HG03460 (cell line): ENCODE measurements around the gene MAFF.
"Not testable (repeated sequence)": the region's sequence is repeated elsewhere in the genome, so short reads cannot be mapped to it uniquely, and the experiment has no call there.

ENCODE experiments used
- ATAC-seq: cut with Tn5 transposase; IDR thresholded peaks from one replicate; pipeline ENCODE4 v1.9.1; 2021; ENCODE audit not compliant: unreplicated experiment

Gene MAFF

GRCh38 chr22:38177044-38177443, 24.8 kb upstream of the MAFF start:
- ATAC-seq, result no peak

- ATAC-seq, result not testable (repeated sequence)
Measured at GRCh38 chr22:38177571-38177925, 24.2 kb upstream of the MAFF start.

GRCh38 chr22:38177926-38178604, 23.7 kb upstream of the MAFF start:
- no peak for ATAC-seq

GRCh38 chr22:38178605-38178937, 23.2 kb upstream of the MAFF start:
- ATAC-seq, result not testable (repeated sequence)

GRCh38 chr22:38180841-38181452, 20.8 kb upstream of the MAFF start:
- ATAC-seq, result no peak

GRCh38 chr22:38181453-38182200, 20.2 kb upstream of the MAFF start, which contains the start of gene PLA2G6:
Gene PLA2G6, minus strand, starts transcription at chr22:38181830. Its CDS starts 12,404 bp downstream, at chr22:38169426.
- peak; percentile 78 for ATAC-seq

GRCh38 chr22:38184788-38185187, 17.0 kb upstream of the MAFF start:
- no peak for ATAC-seq

GRCh38 chr22:38186429-38186828, 15.4 kb upstream of the MAFF start:
- ATAC-seq, result no peak

GRCh38 chr22:38187413-38188212, 14.2 kb upstream of the MAFF start:
- ATAC-seq, result no peak

- no peak for ATAC-seq
Measured at GRCh38 chr22:38189104-38189503, 12.7 kb upstream of the MAFF start.

- no peak for ATAC-seq
Measured at GRCh38 chr22:38190581-38190980, 11.2 kb upstream of the MAFF start.

GRCh38 chr22:38191055-38191454, 10.7 kb upstream of the MAFF start:
- ATAC-seq, result no peak

- no peak for ATAC-seq
Measured at GRCh38 chr22:38191731-38192474, 9.9 kb upstream of the MAFF start.

- ATAC-seq, result no peak
Measured at GRCh38 chr22:38192475-38192863, 9.3 kb upstream of the MAFF start.

GRCh38 chr22:38193580-38193979, 8.2 kb upstream of the MAFF start:
- no peak for ATAC-seq

GRCh38 chr22:38196791-38197419, 4.9 kb upstream of the MAFF start:
- no peak for ATAC-seq

GRCh38 chr22:38199826-38200559, 1.8 kb upstream of the MAFF start:
- no peak for ATAC-seq

GRCh38 chr22:38201371-38201710, 453 bp upstream of the MAFF start:
- no peak for ATAC-seq

- ATAC-seq, result peak; percentile 16
Measured at GRCh38 chr22:38202437-38203089, 769 bp downstream of the MAFF start.
